Stimulated activated CD8-positive, alpha-beta memory T cell treated with anti-CD3 and anti-CD28 coated beads, Interleukin-7, amount 100 ng/mL, for 24 hours (primary cell): Measurements from ENCODE around the gene OAF.
"Not testable (repeated sequence)": the region's sequence is repeated elsewhere in the genome, so short reads cannot be mapped to it uniquely, and the experiment has no call there.

Source experiments
- DNase-seq: peaks from one replicate; pipeline ENCODE4 v3.0.0-alpha.2; 2020; ENCODE audit warnings: low read depth

OAF gene

DNA sequence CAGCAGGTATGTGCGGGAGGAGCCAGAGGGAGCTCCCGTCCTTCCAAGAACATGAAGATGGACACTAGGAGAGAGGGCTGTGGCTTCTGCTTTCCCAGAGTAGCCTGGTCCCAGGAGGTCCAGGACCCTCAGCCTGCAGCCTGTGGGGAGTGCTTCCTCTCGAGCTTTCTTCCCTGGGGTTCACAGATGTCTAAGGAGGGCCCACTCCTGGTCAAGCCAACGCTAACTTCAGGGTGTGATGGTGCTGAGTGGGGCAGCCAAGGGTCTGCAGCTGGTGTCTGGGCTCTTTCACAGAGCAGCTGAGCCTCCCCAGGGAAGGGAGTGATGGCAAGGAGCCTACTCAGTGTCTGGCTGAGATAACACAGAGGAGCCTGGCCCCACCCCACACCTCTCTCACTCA is 32.4 kb downstream of the OAF start:
- no peak for DNase-seq

DNA sequence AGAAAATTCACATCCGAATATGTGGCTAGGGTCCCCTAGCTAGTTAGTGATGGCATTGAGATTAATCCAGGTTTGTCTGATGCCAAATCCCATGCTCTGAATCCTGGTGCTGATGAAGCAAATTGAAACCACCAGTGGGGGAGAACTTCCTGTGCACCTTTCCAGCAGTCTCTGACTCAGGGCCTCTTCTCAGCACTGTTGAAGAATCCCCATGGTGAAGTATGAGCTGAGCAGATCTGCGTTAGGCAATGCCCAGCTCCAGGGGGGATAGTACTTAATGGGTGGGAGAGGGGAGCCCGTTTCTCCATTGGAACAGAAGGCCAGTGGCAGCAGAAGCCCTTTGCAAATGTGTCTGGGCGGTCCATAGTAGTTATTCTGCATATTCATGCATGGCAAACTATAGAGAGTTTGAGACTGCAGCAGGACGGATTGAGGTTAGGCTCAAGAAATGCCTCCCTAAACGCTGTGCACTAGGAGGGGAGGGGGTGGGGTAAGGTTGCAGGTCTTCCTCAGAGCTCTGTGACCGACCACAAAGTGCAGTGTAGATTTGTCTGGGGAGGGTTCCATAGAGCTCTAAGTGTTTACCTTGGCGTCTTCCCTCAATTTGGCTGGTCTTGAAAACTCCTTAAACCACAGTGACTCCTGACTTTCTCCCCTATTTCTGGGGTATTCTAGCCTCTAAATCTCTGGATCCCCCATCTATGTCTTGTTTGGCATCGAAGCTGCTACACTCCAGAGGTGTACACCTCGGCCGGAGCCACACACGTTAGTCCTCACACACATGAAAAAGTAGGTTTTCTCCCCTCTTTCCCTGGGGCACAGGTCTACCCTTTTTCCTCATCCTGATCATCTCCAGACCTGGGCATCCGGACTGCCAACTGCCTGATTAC is 33.9 kb downstream of the OAF start:
- no peak for DNase-seq

DNA sequence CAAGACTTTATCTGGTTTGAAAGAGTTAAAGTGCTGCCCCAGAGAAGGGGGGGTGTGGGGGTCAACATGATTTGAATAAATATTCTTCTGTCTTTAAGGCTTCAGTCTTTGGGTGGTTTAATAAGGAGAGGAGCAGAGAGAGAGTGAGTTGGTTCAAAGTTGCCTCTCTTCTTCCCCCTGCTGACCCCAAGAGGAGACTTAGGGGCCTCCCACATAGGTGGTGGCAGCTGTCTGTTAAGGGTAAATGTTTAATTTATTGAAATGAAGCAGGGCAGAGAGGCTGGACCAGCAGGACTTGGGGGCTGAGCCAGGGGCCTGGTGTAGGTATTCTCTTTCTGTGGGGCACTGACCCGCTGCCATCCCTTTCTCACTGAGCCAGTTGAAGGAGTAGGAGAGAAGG is 34.6 kb downstream of the OAF start:
- no peak for DNase-seq

DNA sequence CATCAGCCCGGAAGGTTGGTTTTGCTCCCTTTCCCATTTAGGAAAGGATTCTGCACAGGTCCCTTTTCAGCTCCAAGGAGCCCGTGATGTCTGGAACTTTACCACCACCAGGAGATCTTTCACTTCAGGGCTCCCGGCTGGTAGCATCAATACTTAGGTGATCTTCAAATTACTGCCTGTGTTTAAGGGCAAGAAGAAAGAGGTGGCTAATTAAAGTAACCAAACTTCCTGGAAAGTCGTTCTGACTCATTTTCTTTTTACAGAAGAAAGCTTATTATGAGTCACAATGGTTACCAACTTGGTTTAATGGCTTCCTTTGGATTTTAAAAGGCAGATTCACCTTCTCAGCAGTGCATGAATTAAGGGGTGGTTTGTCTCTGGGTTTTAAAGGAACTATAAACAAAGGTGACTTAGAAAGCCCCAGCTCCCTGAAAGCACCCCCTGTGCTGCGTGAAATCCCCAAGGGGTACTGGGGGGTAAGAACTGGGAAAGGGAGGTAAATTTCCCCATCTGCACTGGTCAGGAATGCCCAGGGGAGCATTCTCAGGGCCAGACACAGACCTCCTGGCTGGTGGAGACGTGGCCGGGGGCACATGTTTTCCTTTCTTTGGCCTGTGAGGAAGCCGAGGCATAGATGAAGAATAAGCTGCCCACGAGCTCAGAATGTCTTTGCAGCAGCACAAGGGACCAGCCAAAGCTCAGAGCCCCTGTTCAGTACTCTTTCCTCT is 37.9 kb downstream of the OAF start:
- DNase-seq = no peak

DNA sequence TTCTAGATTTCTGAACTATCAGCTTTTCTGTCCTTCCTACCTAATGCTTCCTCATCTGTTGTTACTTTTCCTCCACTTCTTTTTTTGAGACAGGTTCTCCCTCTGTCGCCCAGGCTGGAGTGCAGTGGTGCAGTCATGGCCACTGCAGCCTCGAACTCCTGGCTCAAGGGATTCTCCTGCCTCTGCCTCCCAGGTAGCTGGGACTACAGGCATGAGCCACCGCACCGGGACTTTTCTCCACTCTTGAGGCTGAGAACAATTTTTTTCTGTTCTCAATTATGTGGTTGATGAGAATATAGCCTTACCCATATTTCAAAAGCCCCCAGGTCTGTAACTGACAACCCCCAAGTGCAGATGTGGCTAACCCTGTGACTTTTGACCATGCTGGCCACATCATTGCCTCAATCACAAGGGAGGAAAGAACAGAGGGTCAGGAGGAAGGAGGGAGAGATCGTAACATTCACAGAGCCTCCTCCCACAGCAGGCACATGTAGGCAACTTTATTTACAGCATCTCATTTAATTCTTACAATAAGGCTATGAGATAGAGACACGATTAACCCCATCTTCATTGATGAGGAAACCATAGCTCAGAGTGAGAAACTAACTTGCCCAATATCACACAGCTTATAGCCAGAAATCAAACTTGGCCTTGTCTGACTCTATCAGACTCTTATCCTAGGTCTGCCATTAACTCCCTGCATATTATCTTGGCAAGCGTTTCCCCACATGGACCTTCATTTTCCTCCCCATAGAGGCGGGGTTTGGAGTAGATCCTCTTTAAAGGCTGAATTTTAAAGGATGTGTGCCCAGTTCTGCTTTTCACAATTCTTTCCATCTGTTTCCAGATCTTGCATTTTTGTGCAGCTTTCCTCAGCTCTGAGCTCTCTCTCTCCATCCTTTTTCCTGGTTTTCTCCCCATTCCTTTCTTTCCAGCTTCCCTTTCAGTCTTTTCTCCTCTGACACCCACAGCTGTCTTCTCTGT is 38.7 kb downstream of the OAF start:
- no peak for DNase-seq

DNA sequence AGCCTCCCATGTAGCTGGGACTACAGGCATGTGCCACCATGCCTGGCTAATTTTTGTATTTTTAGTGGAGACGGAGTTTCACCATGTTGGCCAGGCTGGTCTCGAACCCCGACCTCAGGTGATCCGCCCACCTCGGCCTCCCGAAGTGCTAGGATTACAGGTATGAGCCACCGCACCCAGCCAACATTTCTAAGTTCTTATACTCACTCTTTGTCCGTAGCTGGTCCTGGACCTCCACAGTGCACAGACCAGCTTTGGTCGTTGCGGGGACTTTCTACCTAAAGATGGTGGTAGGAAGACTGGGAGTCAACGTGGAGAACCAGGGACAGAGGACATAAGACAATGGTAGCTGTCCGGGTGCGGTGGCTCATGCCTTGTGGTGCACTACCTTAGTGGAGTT is 42.5 kb downstream of the OAF start:
- not testable (repeated sequence) for DNase-seq

DNA sequence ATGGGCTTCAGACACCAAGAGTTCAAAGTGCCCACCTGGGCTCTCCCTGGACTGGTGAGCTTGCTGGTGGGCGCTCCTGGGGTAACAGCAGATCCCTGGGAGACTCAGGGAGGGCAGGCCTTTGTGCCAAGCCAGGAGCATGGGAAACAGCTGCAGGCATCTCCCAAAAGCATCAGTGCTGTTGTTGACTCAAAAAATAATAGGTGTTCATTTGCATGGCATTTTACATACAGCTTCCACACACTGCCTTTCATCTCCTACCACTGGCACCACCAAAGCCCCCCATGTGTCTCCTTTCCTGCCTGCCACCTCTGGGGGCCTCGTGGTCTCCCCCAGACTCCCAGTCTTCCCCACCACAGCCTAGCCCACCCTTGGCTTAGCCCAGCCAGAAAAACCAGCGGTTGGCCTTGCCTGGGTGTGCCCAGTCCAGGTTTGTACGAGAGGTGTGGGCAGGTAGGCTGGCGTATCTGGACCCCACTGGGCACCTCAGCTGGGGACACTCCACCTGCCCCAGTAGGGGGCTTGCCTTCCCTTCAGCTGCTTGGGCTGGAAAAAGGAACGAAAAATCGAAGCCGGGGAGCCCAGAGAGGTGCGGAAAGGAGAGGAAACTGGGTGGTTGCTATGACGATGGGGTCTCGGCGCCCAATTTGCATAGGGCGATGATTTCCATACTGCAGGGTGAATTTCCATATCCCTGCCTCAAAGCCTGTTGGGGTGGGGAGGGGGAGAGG is 44.1 kb downstream of the OAF start:
- DNase-seq = no peak

DNA sequence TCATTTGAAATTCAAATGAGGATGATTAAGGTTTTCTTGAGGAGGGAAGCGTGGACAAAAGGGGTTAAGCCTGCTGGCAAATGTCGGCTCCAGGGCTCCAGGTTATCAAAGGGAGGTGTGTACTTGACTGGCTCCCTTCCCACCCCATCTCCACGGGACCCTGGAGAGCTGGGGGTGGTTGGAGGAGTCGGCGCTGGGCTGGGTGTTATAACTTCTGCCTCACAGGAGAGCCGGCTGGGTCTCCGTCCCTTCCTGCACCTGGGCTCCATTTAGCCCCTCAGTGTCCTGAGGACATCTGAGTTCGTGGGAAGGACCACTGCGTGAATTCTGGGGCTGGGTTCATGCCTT is 44.7 kb downstream of the OAF start:
- no peak for DNase-seq

DNA sequence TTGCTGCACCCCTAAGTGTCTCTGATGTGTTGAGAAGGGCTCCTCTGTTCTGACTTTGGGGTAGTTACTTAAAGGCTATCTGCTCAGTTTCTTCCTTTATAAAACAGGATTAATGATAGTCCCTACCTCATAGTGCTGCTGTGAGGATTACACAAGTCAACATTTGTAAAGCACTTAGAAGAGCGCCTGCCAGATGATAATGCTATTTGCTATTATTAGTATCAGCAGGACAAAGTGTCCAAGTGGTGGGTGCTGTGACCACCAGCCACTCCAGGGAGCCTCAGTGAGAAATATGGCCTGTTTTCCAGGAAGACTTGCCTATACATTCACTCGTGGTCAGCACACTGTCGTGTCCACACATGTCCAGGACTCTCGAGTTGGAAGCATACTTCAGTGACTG is 45.3 kb downstream of the OAF start:
- DNase-seq = no peak

DNA sequence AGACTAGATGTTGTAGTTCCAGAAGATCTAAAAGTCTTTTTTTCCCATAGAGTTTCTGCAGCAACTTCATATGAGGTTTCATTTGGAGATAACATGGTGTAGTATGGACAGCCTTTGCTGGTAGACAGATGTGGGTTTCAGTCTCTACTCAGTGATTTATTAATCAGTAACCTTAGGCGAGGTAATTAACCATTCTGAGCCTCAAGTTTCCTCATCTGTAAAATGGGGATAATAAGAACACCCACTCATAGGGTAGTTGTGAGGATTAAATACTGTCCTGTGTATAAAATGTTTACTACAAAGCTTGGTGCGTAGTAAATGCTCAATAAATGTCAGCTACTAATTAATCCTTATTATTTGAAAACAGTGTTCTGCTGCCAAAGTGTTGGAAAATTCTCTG is 45.9 kb downstream of the OAF start:
- no peak for DNase-seq

DNA sequence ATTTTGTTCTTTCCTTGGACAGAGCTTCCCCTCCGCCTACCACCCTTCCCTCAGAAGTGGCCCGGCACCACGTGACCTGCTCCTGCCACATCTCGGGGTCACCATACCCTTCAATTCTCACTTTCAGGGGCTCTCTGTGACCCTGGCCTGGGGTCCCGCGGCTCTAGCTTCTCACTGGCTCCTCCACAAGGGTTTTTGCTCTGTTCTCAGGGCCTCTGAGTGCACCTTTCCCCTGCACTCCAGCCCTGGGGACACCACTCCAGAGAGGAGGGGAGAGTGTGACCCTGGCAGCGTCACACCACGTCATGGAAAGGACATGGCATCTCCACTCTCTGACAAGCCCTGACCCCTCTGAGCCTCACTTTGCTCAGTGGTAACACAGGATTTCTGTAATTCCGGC is 46.5 kb downstream of the OAF start:
- DNase-seq = no peak

DNA sequence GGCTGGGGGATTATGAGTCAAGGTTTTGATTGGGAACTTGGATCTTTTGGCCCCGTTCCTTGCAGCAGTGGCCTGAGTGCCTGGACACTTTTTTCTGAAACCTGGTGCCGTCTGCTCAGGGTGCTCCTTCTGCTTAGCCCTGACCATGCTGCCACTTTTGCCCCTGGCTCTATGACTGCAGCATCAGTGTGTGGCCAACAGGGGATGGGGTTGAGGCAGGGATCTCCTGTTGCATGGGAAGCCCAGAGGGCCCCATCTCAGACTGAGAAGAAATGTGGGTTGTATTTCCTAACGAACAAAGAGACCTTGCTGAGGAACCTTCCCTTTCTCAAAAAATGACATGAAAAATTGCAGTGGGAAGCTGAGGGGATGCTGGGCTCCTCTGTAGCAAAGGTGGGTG is 47.8 kb downstream of the OAF start:
- no peak for DNase-seq

DNA sequence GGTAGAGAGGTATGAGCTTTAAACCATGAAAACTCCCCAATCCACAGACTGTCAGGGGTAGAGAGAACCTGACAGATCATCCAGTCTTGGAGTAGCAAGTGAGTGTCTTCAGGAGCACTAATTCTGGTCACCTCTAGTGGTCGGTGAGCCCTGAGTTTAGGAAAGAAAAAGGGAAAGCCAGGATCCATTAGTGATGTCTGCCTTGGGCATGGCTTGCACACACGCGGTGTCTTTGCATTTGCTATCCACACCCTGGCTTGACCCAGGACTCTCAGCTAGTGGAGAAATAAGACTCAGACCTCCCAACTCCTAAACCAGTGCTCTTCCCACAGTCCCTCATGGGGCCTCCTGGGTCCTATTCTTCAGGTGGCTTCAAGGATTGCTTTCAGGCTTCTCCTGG is 48.4 kb downstream of the OAF start:
- DNase-seq = no peak

DNA sequence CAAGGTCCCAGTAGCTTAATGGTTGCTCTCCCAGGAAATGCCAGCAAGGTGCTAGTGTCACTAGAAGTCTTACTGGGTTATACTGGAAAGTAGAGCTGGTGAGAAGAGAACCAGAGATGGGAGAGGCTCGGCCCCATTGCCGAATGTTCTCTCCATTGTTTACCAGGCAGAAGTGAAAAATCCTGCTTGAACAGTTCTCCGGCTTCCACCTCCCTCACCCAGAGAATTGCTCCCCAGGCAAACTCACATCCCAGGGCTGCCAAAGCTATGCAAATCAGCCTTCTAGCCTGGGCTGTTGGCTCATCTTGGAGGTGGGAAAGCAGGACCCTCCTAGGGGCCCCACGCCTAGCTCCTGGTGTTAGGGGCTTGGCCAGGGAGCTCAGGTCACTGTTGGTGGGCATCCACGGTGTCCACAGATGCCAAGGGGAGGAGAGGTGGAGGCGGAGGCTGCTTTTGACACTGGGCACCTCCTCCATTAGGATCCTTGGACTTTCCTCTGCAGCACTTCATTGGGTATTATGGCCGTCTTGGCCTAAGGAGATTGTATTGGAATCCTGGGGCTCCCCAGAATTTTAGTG is 49.2 kb downstream of the OAF start:
- DNase-seq = no peak

DNA sequence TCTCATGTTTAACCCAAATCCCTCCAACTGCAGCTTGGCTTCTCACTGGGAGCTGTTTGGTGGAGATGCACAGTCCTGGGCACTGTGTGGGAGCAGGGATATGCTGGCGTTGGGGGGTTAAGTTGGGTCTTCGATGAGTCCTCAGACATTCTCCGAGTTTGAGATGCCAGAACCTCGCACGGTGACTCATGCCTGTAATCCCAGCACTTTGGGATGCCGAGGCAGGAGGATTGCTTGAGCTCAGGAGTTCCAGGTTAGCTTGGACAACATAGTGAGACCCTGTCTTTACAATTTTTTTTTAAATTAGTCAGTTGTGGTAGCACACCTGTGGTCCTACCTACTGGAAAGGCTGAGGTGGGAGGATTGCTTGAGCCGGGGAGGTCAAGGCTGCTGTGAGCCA is 49.8 kb downstream of the OAF start:
- DNase-seq = no peak

DNA sequence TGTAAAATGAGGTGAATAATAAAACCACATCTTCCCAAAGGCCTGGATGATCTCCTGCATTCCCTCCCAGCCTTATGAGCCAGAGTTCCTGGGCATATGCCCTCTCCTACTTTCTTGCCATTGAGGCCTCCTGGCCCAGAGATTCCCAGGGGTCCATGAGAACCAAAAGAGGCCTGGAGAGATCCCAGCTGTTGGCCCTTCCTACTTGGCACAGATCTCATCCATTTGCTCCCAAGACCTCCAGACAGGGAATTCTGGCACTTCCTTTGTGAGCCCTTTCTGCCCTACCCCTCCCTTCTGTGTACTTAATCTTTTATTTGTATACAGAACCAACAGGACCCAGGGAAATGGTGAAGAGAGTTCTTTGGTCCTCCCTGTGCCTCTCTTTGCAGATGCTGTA is 50.5 kb downstream of the OAF start:
- DNase-seq = no peak

DNA sequence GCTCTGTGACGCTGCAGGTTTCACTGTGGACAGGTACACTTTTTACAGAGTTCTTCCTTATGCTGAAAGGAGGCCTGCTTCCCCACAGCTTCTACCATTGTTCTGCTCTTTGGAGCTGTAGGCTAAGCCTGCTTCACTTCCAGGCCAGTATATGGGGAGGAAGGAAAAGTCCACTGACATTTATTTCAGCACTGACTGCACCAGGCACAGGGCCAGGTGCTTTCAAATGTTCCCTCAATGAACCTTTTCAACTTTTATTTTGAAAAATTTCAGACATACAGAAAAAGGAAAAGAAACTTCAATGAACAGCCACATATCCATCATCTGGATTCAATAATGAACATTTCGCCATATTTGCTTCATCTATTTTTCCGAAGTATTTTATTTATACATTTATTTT is 51.1 kb downstream of the OAF start:
- no peak for DNase-seq

DNA sequence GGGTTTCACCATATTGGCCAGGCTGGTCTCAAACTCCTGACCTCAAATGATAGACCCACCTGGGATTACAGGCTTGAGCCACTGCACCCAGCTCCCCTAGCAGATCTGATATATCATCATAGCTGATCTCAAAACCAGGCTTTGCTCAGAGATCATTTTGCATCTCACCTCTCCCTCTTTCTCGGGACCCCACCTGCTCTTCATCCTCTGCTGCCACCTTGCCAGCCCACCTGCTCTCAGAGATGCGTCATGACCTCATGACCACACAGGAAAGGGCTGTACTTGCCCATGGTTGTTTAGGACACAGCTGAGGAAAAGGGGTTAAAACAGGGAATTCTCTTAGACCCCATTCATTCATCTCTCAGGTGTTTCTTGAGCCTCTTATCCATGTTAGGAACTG is 56.5 kb downstream of the OAF start:
- DNase-seq = no peak

DNA sequence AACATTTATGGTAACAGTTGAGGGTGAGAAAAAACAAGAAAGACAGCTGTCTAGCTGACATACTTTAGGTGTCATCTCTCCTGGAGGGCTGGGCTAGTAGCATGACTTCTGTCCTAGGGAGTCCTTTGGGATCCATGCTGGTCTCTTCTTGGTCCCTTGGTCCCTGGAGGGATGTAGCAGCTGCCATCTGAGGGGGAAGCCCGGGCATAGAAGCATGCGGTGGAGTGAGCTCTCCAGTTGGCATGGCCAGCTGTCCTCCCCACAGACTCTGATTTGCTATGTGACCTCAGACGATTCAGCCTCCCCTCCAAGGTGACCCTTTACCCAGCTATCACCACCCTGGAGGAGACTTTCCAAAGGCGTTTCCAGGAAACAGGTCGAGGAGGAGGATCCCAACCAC is 57.9 kb downstream of the OAF start:
- no peak for DNase-seq

DNA sequence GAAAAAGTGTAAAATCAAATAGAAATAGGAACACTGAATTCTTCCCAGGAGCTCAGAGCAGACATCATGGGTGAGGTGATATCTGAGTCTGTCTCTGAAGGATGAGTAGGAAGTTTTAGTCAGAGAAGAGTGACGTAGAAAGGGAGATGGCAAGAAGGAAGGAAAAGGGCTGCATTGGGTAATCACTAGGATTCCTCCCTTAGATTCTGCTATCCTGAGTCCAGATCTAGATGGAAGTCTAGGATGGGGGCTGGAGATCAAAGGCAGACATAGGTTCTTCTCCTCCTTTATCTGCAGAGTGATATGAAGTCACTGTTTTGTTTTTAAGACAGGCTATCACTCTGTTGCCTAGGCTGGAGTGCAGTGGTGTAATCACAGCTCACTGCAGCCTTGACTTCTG is 59.6 kb downstream of the OAF start:
- no peak for DNase-seq

DNA sequence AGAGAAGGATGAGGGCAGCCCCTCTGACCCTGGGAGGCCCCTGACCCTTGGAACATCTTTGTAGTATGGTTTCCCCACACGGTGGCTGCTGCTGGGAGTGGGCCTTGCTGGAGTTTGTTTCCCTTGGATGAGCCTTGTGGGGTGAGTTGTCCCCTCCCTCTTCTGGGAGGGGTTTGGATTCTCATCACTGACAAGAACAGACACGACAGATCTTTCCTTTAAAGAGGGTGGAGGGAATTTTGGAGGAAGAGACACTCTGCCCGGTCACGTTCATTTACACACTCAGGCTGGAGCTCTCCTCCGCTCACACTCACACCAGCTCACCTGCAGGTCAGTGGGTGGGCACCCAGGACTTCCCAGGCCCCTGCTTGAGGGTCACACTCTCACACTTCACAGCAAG is 60.8 kb downstream of the OAF start:
- no peak for DNase-seq

DNA sequence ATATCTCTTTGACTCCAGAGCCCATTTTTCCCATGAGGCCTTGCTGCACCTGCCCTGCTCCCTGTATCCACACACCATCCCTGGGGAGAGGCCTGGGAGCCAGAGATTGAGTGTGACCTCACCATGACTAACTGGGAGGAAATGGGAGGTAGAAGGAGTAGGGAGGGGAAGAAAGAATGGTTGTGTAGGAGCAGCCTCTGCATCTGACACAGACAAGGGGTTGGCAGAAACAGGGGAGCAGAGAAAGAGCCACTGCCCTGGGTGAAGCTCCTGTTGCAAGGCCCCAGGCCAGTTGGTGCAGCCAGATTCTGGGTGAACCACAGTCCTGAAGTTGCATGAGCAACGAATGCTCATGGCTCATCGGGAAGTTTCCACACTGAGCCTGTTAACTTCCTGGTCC is 61.5 kb downstream of the OAF start:
- DNase-seq = no peak
